HG02970 (cell line): ENCODE measurements around the gene MINK1.
"Not testable (repeated sequence)": the region's sequence is repeated elsewhere in the genome, so short reads cannot be mapped to it uniquely, and the experiment has no call there.

Experiments used
- ATAC-seq: cut with Tn5 transposase; IDR thresholded peaks from one replicate; pipeline ENCODE4 v1.9.1; 2021; ENCODE audit warnings: mild to moderate bottlenecking, moderate library complexity, moderate number of reproducible peaks; ENCODE audit not compliant: unreplicated experiment, low FRiP score

MINK1 gene

GRCh38 chr17:4843321-4844000 lies 10.3 kb downstream of the MINK1 start:
- ATAC-seq, result no peak

- ATAC-seq, result no peak
Observed at GRCh38 chr17:4845118-4845517, 12.0 kb downstream of the MINK1 start.

- ATAC-seq, result no peak
Observed at GRCh38 chr17:4846635-4847390, 13.7 kb downstream of the MINK1 start.

- no peak for ATAC-seq
Observed at GRCh38 chr17:4849011-4849536, 15.9 kb downstream of the MINK1 start.

GRCh38 chr17:4850246-4850645 lies 17.1 kb downstream of the MINK1 start:
- ATAC-seq, result no peak

- no peak for ATAC-seq
Observed at GRCh38 chr17:4851084-4851483, 17.9 kb downstream of the MINK1 start.

- no peak for ATAC-seq
Observed at GRCh38 chr17:4852567-4853207, 19.5 kb downstream of the MINK1 start.

GRCh38 chr17:4853208-4853671 lies 20.1 kb downstream of the MINK1 start:
- no peak for ATAC-seq

GRCh38 chr17:4854111-4854681 lies 21.1 kb downstream of the MINK1 start:
- no peak for ATAC-seq

- no peak for ATAC-seq
Observed at GRCh38 chr17:4856271-4856936, 23.3 kb downstream of the MINK1 start.

- ATAC-seq, result no peak
Observed at GRCh38 chr17:4856937-4857314, 23.8 kb downstream of the MINK1 start.

GRCh38 chr17:4857347-4857746 lies 24.2 kb downstream of the MINK1 start:
- ATAC-seq, result not testable (repeated sequence)

GRCh38 chr17:4858068-4858881 lies 25.1 kb downstream of the MINK1 start:
- ATAC-seq, result no peak

- ATAC-seq, result no peak
Observed at GRCh38 chr17:4858882-4859260, 25.7 kb downstream of the MINK1 start.

GRCh38 chr17:4859816-4860625 lies 26.9 kb downstream of the MINK1 start:
- no peak for ATAC-seq

GRCh38 chr17:4860651-4861050 lies 27.5 kb downstream of the MINK1 start:
- no peak for ATAC-seq

GRCh38 chr17:4861052-4861451 lies 27.9 kb downstream of the MINK1 start:
- ATAC-seq, result no peak

- no peak for ATAC-seq
Observed at GRCh38 chr17:4862720-4863119, 29.6 kb downstream of the MINK1 start.

- no peak for ATAC-seq
Observed at GRCh38 chr17:4863321-4863720, 30.2 kb downstream of the MINK1 start.
